Glomerular visceral epithelial cell (primary cell): ENCODE data around the gene INSYN2B.
A peak's percentile ranks its signal among the peaks of the same experiment; 100 is the strongest.
"Not testable (repeated sequence)": the region's sequence is repeated elsewhere in the genome, so short reads cannot be mapped to it uniquely, and the experiment has no call there.

Experiments
- DNase-seq: peaks from one replicate; pipeline ENCODE4 v3.0.0-alpha.2; 2016; ENCODE audit errors: extremely low spot score

Gene INSYN2B

DNA sequence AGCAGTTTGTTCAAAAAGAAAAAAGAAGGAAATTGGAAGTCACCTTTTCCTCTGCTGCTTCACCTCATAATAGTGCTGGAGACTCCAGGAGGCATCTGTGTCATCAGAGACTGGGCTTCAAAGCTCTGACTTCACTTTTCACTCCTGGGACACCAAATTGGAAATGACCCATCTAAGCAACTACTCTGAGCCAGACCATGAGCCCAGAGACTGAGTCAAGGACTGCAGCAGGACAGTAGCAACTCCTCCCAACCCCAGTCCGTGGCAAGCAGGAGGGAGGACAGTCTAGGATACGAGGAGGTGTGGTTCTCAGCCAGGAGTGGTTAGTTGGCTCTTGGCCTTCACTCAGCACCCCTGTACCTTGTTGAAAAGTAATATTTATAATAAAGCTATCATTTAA is 131.5 kb downstream of the INSYN2B start:
- DNase-seq, result no peak

DNA sequence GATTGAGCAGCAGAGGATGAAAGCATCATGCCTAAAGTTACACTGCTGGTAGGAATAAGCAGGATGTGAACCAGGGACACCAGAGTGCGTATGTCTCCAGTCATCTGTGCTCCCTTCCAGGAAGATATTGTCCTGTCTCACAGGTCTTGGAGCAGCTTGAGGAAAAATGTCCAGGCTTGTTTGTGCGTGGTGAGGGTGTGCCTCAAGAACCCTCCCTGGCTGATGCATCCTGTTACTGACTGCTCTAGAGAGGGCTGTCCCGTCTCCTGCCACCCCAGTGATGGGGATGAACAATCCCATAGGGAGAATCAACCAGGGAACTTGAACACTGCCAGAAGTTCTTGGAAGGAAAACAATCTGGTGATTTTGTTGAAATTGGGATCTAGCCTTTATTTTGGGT is 132.0 kb downstream of the INSYN2B start:
- DNase-seq, result no peak

DNA sequence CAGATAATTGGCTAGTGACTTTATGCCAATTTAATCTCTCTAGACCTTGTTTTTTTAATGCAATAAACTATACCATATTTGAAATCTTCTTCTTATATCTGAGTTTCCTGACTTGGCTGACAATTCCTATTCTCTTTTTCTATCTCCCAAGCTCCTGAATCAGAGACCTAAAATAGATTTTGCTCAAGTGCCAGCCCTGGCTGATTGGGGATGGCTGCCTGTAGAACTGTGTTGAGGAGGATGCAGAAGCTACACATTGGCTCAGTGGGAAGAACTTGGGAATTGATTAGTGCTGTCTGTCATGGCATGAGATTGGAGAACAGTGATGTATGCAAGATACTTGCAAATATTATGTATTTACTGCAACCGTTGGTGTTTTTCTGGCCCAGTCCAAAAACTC is 132.8 kb downstream of the INSYN2B start:
- DNase-seq, result no peak

DNA sequence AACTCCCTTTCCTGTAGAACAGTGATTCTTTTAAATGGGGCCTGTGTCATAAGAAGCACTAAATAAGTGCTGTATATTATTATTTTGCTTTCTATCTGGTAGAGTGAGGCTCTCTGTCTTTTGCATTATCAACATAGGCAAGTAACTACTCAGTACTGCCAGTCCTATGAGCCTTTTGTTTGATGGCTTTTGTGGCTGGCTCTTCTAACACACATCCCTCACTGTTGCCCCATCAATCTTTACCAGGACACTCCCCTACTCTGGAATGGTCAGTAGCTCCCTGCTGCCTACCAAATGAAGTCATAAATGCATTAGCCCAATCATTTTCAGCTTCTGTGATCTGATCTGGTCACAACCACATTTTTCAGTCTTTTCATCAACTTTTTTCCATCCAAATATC is 137.6 kb downstream of the INSYN2B start:
- DNase-seq, result no peak

DNA sequence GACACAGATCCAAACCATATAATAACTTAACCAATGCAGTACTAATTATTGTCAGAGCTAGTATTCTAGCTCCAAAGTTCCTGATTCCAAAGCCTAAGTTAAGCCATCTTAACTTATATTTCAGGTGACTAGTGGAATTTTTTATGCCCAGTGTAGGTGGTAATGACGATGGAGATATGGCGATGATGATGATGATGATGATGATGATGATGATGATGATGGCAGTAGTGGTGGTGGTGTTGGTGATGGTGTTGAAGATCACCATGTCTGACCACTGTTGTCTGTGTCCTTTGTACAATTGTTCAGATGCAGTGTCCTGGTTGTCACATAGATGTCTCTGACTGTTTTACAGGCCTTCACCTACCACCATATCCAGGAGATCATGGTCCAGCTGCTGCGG is 139.9 kb downstream of the INSYN2B start:
- no peak for DNase-seq

DNA sequence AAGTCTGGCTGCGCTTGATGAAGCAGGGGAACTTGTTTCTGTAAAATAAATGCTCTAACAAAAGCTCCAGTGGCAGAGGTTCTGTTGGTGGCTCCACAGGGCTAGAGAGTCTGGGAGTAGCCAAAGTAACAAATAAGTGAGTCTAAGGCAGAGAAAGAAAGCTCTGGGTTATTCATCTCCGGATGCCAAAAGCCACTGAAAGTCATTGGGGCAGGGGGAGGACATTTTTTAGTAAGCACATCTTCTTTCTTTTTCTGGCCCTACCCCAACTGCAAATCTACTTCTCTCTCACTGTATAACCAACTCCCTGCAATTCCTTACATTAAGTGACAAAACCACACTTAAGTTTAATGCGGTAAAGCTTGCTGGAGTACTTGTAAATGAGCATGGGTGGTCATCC is 141.6 kb downstream of the INSYN2B start:
- no peak for DNase-seq

DNA sequence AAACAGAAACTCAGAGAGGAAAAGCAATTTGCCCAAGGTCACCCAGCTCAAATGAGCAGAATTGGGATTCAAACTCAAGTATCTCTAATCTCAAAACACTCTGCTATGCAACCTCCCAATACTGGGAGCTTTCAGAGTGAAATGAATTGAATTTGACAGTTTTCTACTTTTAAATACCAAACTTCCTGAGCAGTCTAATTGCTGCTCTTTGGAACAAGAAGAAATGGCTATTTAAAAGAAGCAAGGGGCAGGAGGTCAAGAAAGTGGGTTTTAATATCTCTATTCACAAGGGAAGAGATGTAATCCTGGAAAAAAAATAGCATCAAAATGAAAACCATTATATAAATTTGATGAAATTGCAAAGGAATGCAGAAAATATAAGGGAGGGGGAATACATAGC is 142.6 kb downstream of the INSYN2B start:
- no peak for DNase-seq

DNA sequence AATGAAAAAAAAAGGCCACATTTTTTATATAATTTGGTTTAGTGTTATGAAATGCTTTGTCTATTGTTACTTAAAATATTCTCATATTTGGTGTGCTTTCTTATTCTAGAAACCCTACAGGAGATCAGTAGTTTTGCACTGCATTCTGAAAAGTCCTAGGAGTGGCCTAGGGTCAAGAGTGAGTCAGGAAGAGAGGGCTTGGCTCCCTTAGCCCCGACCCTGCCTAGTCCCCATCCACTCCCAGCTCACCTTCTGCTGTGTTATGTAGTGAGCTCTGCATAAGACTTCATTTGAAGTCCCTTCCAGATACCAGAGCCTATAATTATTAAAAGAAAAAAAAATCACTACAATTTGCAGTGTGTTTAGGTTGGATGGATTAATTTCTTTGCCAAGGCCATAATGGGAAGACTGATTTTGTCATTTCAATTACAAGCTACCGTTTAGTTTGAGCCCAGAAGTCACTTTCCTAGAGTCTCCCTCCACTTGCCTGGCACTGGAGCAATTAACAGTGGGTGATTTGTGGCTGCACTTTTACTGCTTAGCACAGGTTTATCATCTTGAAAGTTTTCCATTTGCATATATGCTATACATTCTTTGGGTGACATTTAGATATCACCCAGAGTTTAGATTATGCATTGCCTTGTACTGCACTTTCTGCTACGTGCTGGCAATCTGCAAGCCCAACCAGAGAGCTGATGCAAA is 143.3 kb downstream of the INSYN2B start:
- DNase-seq, result no peak

DNA sequence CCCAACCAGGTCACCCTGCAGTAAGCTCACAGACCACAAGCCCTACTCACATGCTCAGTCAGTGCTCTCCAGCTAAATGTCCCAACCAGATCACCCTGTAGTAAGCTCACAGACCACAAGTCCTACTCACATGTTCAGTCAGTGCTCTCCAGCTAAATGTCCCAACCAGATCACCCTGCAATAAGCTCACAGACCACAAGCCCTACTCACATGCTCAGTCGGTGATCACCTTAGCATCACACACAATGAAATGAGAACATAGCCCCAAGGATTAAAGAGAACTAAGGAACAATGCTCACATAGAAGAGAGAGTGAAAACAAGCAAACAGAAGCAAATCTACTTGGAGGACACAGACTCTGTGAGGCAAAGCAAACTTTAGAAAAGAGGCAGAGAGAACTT is 145.8 kb downstream of the INSYN2B start:
- not testable (repeated sequence) for DNase-seq

DNA sequence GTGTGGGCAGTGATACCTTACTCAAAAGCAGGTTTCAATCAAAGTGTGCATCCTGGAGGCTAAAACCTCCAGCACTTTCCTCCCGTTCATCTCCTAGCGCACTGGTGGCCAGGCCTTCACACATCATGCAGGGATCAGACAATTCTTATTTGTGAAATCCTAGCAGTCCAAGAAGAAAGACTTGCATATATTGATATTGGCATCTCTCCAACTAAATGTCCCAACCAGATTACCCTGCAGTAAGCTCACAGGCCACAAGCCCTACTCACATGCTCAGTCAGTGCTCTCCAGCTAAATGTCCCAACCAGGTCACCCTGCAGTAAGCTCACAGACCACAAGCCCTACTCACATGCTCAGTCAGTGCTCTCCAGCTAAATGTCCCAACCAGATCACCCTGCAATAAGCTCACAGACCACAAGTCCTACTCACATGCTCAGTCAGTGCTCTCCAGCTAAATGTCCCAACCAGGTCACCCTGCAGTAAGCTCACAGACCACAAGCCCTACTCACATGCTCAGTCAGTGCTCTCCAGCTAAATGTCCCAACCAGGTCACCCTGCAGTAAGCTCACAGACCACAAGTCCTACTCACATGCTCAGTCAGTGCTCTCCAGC is 146.5 kb downstream of the INSYN2B start:
- DNase-seq, result peak; percentile 48

DNA sequence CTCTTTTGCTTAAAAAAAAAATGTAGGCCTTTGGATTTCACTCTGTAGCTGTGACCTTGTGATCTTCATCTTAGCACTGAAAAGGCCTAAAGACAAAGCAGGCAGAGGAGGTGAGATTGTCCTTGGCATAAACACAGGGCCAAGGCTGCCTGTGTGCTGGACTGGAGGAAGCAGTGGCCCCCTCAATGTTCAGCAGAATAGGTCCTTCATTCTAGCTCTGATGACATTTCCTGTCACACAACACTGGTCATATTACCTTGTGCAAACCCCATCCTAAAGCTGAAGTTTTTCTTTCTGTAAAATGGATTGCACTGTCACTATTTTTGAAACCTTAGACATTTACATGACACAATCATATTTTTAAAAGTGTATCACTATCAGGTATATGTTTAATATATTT is 147.4 kb downstream of the INSYN2B start:
- DNase-seq, result no peak

DNA sequence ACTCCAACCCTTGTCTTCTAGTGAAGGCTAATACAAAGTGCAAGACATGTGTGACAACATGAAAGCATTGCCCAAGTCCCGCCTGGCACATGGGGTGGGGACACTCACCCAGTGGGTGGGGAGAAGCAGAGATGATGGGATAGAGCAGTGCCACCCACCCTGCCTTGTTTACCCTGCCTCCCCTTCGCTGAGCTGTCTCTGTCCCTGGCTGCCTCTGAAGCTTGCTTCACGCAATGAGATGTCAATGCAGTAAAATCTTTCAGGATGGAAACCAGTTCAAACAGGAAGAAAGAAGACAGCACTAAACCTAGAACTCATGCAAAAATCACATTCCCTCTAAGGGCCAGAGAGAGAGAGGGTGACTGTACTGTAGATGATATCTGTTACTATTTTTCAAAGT is 148.0 kb downstream of the INSYN2B start:
- DNase-seq, result no peak

DNA sequence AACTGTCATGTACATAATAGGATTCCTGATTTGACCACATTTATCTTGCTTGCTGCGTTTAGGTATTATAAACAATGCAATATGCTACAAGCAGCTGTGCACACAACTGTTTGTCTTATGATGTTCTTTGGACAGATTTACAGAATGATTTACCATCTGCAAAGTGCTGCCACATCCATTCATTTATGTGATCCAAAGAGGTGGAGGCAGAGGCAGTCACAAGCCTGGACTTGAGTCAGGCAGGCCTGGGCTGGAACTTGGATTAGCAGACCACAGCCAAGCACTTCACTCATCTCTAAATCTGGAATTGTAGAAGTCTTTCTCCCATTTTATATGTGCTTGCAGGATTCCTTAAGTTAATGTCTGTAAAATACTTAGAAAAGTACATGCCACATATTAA is 149.0 kb downstream of the INSYN2B start:
- DNase-seq, result no peak

DNA sequence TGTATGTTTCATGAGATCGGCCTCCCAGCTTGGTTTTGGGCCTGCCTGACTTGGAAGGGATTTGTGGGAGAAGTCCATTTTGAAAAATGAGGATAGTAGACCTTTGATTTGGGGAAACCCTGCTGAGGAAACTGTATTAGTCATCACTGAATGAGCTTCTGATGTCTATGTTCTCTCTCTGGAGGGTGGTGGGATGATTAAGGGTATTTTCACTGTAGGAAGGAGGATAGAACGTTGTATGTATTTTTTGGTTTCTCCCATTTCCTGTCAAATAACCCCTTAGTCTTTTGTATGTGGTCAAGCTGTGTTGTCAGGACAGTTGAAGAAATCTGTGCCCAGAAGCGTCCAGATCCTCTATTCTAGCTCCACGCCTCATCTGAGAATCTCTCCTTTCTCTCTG is 151.9 kb downstream of the INSYN2B start:
- DNase-seq, result no peak

DNA sequence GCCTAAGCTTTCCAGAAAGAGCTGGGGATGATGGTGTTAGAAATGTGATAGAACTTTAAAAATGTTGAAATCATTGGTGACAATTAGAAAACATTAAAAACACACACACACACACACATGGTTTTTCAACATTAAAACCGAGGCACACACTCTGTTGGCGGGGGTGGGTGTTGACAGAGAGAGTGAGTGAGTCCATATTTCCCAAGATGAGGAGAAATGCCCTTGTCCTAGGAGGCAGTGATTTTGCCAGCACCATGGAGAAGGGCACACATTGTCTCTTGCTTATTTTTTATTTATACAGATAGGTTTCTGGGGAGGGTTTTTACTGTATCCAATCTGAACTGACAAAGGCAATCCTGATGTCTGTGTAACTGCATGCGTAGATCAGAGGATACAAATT is 152.5 kb downstream of the INSYN2B start:
- no peak for DNase-seq

DNA sequence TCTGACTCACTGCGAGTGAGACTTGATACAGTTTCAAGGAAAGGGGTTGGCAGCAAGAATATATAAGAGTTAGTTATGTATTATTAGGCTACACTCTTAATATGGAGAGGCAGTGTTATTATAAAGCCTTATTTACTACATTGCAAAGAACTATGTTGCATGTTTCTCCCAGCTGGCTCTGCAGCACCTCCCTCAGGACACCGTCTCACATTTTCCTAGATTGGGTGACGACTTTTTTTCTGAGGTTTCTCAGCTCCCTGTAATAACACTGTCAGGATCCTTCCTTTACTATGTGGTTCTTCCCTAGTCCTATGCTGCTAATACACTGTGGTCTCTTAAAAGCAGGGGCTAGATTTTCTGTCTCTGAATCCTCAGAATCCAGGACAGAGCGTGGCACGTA is 153.7 kb downstream of the INSYN2B start:
- no peak for DNase-seq

DNA sequence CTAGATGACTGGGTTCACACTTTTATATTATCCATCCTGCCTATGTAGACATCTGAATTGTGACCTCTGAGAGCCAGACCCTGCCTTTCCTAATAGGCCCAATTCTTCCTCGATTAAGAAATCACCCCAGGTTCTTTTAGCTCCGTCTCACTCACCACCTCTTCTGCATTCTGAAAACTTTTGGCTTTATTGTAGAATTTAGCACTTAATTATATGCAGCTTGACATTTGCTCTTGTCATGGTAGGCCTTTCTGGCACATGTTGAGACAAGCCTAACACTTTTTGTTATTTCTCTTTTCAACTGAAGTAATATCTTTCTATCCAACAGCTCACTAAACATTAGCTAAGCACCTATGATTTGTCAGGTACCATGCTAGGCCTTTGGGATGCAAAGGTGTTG is 163.3 kb downstream of the INSYN2B start:
- DNase-seq, result no peak

DNA sequence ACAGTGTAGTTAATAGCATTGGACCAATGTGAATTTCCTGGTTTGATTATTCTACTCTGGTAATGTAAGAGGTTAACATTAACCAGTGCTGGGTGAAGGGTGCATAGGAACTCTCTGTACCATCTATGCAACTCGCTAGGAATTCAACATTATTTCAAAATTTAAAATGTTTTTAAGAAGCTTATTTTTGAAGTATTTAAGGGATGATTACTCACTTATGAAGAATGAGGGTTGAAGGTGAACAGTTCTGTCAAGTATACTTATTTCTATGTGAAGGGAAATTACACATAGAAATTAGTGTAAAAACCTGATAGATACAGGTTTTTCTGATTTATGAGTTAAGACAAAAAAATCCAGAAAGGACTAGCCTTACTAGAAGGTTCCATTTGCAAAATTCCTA is 165.8 kb downstream of the INSYN2B start:
- DNase-seq, result no peak
